Epithelial cell of proximal tubule (primary cell): ENCODE results near the gene TNFRSF11A. TPM values are rescaled to one million over a fixed set of nuclear protein-coding genes. Genes with fewer than 3 reads are reported as not detected.

Experiments
- DNase-seq: peaks from one replicate; pipeline ENCODE4 v3.0.0-alpha.2; 2011; ENCODE audit warnings: low read depth
- H3K4me3 ChIP-seq: 2 replicates; pipeline ENCODE4 v1.5.1; 2011; ENCODE audit warnings: low read depth, mild to moderate bottlenecking, low read length
- total RNA-seq: library from RNA; depleted of rRNA; stranded (reverse); fragments of >200 nt; gene quantifications from 2 replicates; pipeline ENCODE4 v1.2.3, GENCODE V29; 2015
- TF ChIP-seq, protein P1 (sequence below): conservative IDR thresholded peaks from 2 replicates; pipeline ENCODE4 v1.5.1; 2012; ENCODE audit warnings: low read depth, mild to moderate bottlenecking, low read length

TNFRSF11A gene
- total RNA-seq, 1 donor from 2014 or later: 4.2 TPM

DNA sequence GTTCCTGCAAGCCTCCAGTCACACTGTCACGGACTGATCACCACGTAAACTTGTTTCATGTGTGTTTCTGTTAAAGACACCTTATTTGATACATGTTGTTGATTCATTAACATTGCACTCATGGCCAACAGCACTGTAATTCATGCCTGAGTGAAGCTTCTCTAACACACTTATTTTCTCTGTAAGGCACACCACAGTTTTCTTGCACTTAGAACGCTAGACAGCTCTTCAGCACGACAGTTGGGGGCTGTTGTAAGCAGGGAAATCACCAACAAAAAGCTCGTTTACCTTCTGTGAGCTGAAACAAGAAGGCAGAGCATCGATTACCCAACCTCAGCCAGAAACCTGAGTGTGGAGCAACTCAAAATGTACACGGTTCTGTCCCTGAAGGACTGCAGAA lies 28.1 kb downstream of the TNFRSF11A start:
- no peak for DNase-seq
- TF ChIP-seq, protein P1, sequence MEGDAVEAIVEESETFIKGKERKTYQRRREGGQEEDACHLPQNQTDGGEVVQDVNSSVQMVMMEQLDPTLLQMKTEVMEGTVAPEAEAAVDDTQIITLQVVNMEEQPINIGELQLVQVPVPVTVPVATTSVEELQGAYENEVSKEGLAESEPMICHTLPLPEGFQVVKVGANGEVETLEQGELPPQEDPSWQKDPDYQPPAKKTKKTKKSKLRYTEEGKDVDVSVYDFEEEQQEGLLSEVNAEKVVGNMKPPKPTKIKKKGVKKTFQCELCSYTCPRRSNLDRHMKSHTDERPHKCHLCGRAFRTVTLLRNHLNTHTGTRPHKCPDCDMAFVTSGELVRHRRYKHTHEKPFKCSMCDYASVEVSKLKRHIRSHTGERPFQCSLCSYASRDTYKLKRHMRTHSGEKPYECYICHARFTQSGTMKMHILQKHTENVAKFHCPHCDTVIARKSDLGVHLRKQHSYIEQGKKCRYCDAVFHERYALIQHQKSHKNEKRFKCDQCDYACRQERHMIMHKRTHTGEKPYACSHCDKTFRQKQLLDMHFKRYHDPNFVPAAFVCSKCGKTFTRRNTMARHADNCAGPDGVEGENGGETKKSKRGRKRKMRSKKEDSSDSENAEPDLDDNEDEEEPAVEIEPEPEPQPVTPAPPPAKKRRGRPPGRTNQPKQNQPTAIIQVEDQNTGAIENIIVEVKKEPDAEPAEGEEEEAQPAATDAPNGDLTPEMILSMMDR: no peak
- no peak overlapping the region for H3K4me3 ChIP-seq

DNA sequence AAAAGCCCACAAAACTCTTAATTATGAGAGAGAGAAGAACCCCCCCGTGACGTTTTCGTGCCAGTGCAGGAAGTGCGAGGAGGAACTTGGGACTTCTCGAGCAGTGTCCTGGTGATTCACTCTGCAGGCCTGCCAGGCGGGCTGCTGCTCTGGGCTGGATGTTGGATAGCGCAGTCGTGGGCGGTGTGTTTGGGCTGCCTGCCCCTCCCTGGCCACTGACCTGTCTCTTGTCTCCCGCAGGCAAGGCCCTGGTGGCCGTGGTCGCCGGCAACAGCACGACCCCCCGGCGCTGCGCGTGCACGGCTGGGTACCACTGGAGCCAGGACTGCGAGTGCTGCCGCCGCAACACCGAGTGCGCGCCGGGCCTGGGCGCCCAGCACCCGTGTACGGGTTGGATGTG lies 29.0 kb downstream of the TNFRSF11A start:
- DNase-seq: no peak
- TF ChIP-seq, protein P1: no peak

DNA sequence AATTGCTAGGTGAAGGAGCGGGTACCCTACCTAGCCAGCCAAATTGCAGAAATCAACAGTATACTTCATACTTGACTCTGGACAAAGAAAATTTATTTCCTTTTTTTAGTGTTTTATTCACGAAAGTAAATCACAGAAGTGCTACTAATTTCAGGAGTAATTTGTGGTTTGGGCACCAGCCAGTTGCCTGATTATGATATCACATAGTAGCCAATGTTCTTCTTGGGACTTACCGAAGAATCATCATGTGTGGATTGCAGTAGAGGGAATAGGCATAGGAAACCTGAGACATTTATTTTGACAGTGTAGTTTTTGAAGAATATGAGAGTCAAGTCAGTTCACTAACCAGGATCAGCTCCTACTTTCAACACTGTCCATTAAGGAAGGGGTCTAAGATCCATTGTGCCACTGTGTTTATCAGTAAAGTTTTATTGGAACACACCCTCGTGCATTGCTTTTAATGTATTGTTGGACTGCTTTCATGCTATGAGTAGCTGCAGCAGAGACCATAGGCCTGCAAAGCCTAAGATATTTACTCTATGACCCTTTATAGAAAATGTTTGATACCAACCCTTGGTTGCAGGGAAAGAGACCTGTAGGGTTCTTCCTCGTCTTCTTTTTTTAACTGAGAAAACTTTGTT lies 32.1 kb downstream of the TNFRSF11A start:
- no peak overlapping the region for H3K4me3 ChIP-seq
- TF ChIP-seq, protein P1: no peak
- DNase-seq: no peak

More for the DNA sequence above, 29.0 kb downstream of the TNFRSF11A start:
- H3K4me3 ChIP-seq: no peak overlapping the region

DNA sequence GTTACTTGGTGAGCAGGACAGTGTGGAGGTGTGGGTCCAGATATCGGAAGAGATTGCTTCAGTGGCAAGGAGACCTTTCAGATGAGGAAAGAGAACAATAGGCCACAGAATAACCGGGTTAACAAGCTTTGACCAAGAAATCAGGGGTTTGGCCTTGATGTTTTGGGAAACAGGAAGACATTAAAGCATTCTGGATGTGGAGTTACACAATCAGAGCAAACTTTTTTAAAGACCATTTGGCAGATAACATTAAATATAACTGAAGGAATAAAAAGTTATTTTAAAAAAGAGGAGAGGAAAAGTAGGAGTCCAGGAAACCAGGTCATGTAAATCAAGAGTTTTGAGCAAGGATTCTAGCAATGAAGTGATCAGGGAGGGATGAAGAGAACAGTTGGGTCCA lies 35.7 kb downstream of the TNFRSF11A start:
- TF ChIP-seq, protein P1: no peak
- no peak overlapping the region for H3K4me3 ChIP-seq
- no peak for DNase-seq

DNA sequence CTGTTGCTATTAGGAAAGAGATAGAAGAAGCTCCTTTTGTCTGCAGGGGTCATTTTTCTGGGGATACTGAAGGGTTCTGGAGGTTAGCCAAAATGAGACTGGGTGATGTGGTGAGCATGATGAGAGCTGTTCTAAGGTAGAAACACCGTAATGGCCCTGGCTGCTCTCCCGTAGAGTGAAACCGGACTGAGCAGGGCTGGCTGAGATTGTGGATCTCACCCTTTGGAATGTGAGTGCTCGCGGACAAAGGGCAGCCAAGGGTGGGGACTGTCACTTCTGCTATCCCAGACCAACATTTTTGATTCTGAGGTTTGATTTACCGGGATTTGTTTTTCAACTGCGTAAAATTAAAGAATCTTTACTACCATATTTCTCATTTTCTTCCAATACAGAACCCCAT lies 36.2 kb downstream of the TNFRSF11A start:
- TF ChIP-seq, protein P1: no peak
- no peak for DNase-seq
- no peak overlapping the region for H3K4me3 ChIP-seq

DNA sequence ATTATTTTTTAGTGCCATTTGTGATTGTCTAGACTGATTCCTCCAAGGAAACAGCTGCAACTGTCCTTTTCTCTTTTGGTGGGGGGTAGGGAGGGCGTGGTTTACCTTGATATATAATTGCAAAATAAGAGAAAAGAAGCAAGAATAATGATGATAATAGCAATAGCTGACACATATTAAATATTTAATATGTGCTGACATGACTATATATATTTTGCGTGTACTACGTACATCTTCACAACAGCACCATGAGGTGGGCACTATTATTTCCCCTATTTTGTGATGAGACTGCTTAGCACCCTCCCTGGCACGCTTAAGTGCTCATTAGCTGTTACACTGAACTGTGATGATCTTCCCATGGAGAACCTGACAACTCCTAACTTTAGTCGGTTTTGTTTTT lies 39.4 kb downstream of the TNFRSF11A start:
- no peak overlapping the region for H3K4me3 ChIP-seq
- TF ChIP-seq, protein P1: no peak
- DNase-seq: no peak

DNA sequence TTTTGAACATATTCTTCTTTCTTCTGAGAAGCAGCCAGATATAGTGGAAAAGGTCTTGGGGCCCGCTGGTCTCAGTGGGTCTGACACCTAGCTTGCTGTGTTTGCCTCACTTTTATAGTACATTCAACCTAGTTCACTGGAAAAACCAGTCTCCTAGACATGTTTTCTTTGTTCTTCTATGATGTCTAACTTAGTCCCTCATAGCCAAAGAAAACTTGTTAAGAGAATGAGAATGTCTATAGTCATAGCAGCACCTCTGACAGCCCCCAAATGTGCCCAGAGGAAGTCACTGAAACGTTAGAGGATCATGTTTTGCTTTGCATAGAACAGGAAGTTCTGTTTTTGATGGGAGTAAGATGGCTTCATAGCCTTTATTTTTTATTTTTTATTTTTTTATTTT lies 40.3 kb downstream of the TNFRSF11A start:
- H3K4me3 ChIP-seq: no peak overlapping the region
- TF ChIP-seq, protein P1: no peak

More for the DNA sequence above, 40.3 kb downstream of the TNFRSF11A start:
- no peak for DNase-seq
